Upper lobe of left lung (tissue), 6 donors: ENCODE data around the gene SNIP1. TPM values are rescaled to one million over a fixed set of nuclear protein-coding genes. Genes with fewer than 3 reads are reported as not detected.

Experiments
- ATAC-seq, 2 donors: fragments of 200-7000 bp; cut with Tn5 transposase; one replicate each; pipeline ENCODE4 v1.9.1; 2022; ENCODE audit warnings: mild to moderate bottlenecking in 2 of 2, moderate library complexity in 2 of 2; ENCODE audit not compliant: low FRiP score in 2 of 2
- DNase-seq, 2 donors: peaks; one replicate each; pipeline ENCODE4 v3.0.0-alpha.2; 2019 to 2020
- H3K27ac ChIP-seq, 4 donors: fragments of 200-600 bp; sonication (generic); one replicate each; pipeline ENCODE4 v1.5.1; 2016 to 2019
- H3K27me3 ChIP-seq, 4 donors: fragments of 200-600 bp; sonication (generic); one replicate each; pipeline ENCODE4 v1.5.1; 2017 to 2019
- H3K36me3 ChIP-seq, 4 donors: fragments of 200-600 bp; sonication (generic); one replicate each; pipeline ENCODE4 v1.5.1; 2016 to 2019
- H3K4me1 ChIP-seq, 4 donors: fragments of 200-600 bp; sonication (generic); one replicate each; pipeline ENCODE4 v1.5.1; 2018 to 2019
- H3K4me3 ChIP-seq, 4 donors: fragments of 200-600 bp; sonication (generic); one replicate each; pipeline ENCODE4 v1.5.1; 2017 to 2019; ENCODE audit warnings: mild to moderate bottlenecking in 2 of 4, moderate library complexity in 1 of 4
- H3K9me3 ChIP-seq, 4 donors: fragments of 200-600 bp; sonication (generic); one replicate each; pipeline ENCODE4 v1.5.1; 2018 to 2019
- CTCF ChIP-seq, 6 experiments: fragments of 450-650 bp in 4 of 6; fragments of 200-600 bp in 2 of 6; sonication (generic) in 2 of 6; IDR thresholded peaks; one replicate each; pipeline ENCODE4 v1.5.1; 2016 to 2019; ENCODE audit warnings: antibody characterized with exemption in 6 of 6
- EP300 ChIP-seq, 4 donors: sonication (generic); formaldehyde crosslinking; IDR thresholded peaks; one replicate each; pipeline ENCODE4 v1.5.1; 2017; ENCODE audit warnings: antibody characterized with exemption in 4 of 4, control low read depth in 2 of 4
- POLR2A ChIP-seq, 4 donors: fragments of 450-650 bp; IDR thresholded peaks; one replicate each; pipeline ENCODE4 v1.5.1; 2016 to 2017; ENCODE audit warnings: antibody characterized with exemption in 4 of 4, mild to moderate bottlenecking in 2 of 4
- POLR2AphosphoS5 ChIP-seq, 2 donors: sonication (generic); formaldehyde crosslinking; IDR thresholded peaks; one replicate each; pipeline ENCODE4 v1.5.1; 2017; ENCODE audit warnings: antibody characterized with exemption in 2 of 2
- WGBS, 2 donors: methylation state at CpG; one replicate each; pipeline ENCODE4 v1.1.5; 2017 to 2018; 5-methylcytosine and 5-hydroxymethylcytosine counted together
- total RNA-seq, 6 donors: library from RNA; depleted of rRNA in 4 of 6; stranded (reverse); fragments of >200 nt in 4 of 6; gene quantifications; one replicate each; pipeline versions ENCODE4 v1.1.0 to v1.2.1, GENCODE V29; 2016 to 2021
- donor health status: DM: no; HTN: no; CAD: no; lungs with moderate emphysema.
- donor health status: DM: no; HTN: yes; CAD: no; lungs with severe emphysema.

Gene SNIP1
- total RNA-seq, 6 donors from 2014 or later, result 12.0 to 54.5 (median 17.5) TPM

- ATAC-seq, result no peak
- peaks cover 8 to 77% (median 31%) of the 10 kb centered on the region in 4 donors for H3K36me3 ChIP-seq
- TF ChIP-seq EP300 (IDR thresholded peaks at IDR 0.05) (no peak), POLR2A (IDR thresholded peaks at IDR 0.05) (no peak), POLR2AphosphoS5 (IDR thresholded peaks at IDR 0.05) (no peak), CTCF (IDR thresholded peaks at IDR 0.05) (no peak)
Observed at GRCh38 chr1:37495875-37496274, 58.2 kb downstream of the SNIP1 start.

GRCh38 chr1:37493336-37494098 is 60.6 kb downstream of the SNIP1 start:
- no peak overlapping the region for H3K4me3 ChIP-seq
- DNase-seq (no peak), ATAC-seq (no peak)
- no peak overlapping the region for H3K27ac ChIP-seq
- whole genome bisulfite sequencing, 2 donors, result 67 to 68% methylated on average over 2 of the region's 2 CpGs
- no peak for TF ChIP-seq POLR2A (IDR thresholded peaks at IDR 0.05)
- TF ChIP-seq EP300 (IDR thresholded peaks at IDR 0.05), result no peak
- TF ChIP-seq CTCF (IDR thresholded peaks at IDR 0.05), result no peak
- TF ChIP-seq POLR2AphosphoS5 (IDR thresholded peaks at IDR 0.05), result no peak
- no peaks in the 10 kb centered on the region for H3K9me3 ChIP-seq
- H3K4me1 ChIP-seq, result peaks cover under 1 to 3% (median 2%) of the 10 kb centered on the region in 4 donors
- H3K36me3 ChIP-seq, result peaks cover 14 to 72% (median 34%) of the 10 kb centered on the region in 4 donors
- no peaks in the 10 kb centered on the region for H3K27me3 ChIP-seq

More at GRCh38 chr1:37495875-37496274, 58.2 kb downstream of the SNIP1 start:
- peaks cover 10 to 14% (median 14%) of the 10 kb centered on the region in 4 donors for H3K4me1 ChIP-seq
- H3K9me3 ChIP-seq, result no peaks in the 10 kb centered on the region
- DNase-seq, result no peak
- WGBS, 2 donors, result 68 to 71% methylated on average over 1 of the region's 1 CpG
- no peaks in the 10 kb centered on the region for H3K27me3 ChIP-seq
- H3K4me3 ChIP-seq, result no peak overlapping the region
- H3K27ac ChIP-seq, result no peak overlapping the region

- H3K27me3 ChIP-seq, result no peaks in the 10 kb centered on the region
- DNase-seq (no peak), ATAC-seq (no peak)
- no peaks in the 10 kb centered on the region for H3K9me3 ChIP-seq
- no peak overlapping the region for H3K4me3 ChIP-seq
- H3K27ac ChIP-seq, result peak overlapping the region in 3 of 4 donors; percentile 82 to 99 (median 96)
- peaks cover 41 to 47% (median 44%) of the 10 kb centered on the region in 4 donors for H3K4me1 ChIP-seq
- 81 to 87% methylated on average over 5 of the region's 5 CpGs for WGBS, 2 donors
- TF ChIP-seq POLR2A (IDR thresholded peaks at IDR 0.05) (no peak), EP300 (IDR thresholded peaks at IDR 0.05) (no peak), POLR2AphosphoS5 (IDR thresholded peaks at IDR 0.05) (no peak), CTCF (IDR thresholded peaks at IDR 0.05) (no peak)
- peaks cover 21 to 52% (median 35%) of the 10 kb centered on the region in 4 donors for H3K36me3 ChIP-seq
Observed at GRCh38 chr1:37487619-37487984, 66.5 kb downstream of the SNIP1 start.

GRCh38 chr1:37486680-37487618 is 67.1 kb downstream of the SNIP1 start:
- 9 to 26% methylated on average over 9 to 10 of the region's 10 CpGs for WGBS, 2 donors
- peaks cover 41 to 47% (median 44%) of the 10 kb centered on the region in 4 donors for H3K4me1 ChIP-seq
- H3K4me3 ChIP-seq, result no peak overlapping the region
- peak overlapping the region; percentile 61 to 99 (median 89) for H3K27ac ChIP-seq
- H3K9me3 ChIP-seq, result no peaks in the 10 kb centered on the region
- peak; percentile 85 to 93 for ATAC-seq
- TF ChIP-seq POLR2AphosphoS5 (IDR thresholded peaks at IDR 0.05), result peak; percentile 73 to 76
- no peak for TF ChIP-seq EP300 (IDR thresholded peaks at IDR 0.05)
- no peak for TF ChIP-seq POLR2A (IDR thresholded peaks at IDR 0.05)
- TF ChIP-seq CTCF (IDR thresholded peaks at IDR 0.05), result peak; percentile 97 to 98 (median 98)
- H3K36me3 ChIP-seq, result peaks cover 21 to 52% (median 39%) of the 10 kb centered on the region in 4 donors
- H3K27me3 ChIP-seq, result no peaks in the 10 kb centered on the region
- peak; percentile 86 to 92 for DNase-seq
